Fibroblast of skin of left quadriceps (primary cell): ENCODE data around the gene AGBL4.
"Not testable (repeated sequence)": the region's sequence is repeated elsewhere in the genome, so short reads cannot be mapped to it uniquely, and the experiment has no call there.

Experiments
- DNase-seq, 2 experiments: peaks; one replicate each; pipeline ENCODE4 v3.0.0-alpha.2; 2013; ENCODE audit warnings: low read depth in 2 of 2

Gene AGBL4

GRCh38 chr1:49435291-49435690 lies 588.5 kb downstream of the AGBL4 start:
- DNase-seq = no peak

- DNase-seq = no peak
These were observed 599.0 kb downstream of the AGBL4 start for GRCh38 chr1:49424782-49425181.

GRCh38 chr1:49416758-49417157 lies 607.0 kb downstream of the AGBL4 start:
- DNase-seq = no peak

GRCh38 chr1:49408346-49408745 lies 615.4 kb downstream of the AGBL4 start:
- DNase-seq = no peak

- DNase-seq = no peak
These were observed 626.7 kb downstream of the AGBL4 start for GRCh38 chr1:49397086-49397485.

GRCh38 chr1:49394200-49394599 lies 629.6 kb downstream of the AGBL4 start:
- no peak for DNase-seq

GRCh38 chr1:49389699-49390098 lies 634.1 kb downstream of the AGBL4 start:
- no peak for DNase-seq

- DNase-seq = peak; percentile 6 to 11
These were observed 659.1 kb downstream of the AGBL4 start for GRCh38 chr1:49364676-49365075.

- DNase-seq = no peak
These were observed 660.1 kb downstream of the AGBL4 start for GRCh38 chr1:49363628-49364027.

GRCh38 chr1:49358036-49358435 lies 665.7 kb downstream of the AGBL4 start:
- DNase-seq = no peak

- no peak for DNase-seq
These were observed 667.2 kb downstream of the AGBL4 start for GRCh38 chr1:49356594-49356993.

- peak; percentile 44 to 45 for DNase-seq
These were observed 672.0 kb downstream of the AGBL4 start for GRCh38 chr1:49351768-49352167.

GRCh38 chr1:49346767-49347349 lies 676.9 kb downstream of the AGBL4 start:
- DNase-seq = no peak

GRCh38 chr1:49340576-49340975 lies 683.2 kb downstream of the AGBL4 start:
- no peak for DNase-seq

- no peak for DNase-seq
These were observed 684.7 kb downstream of the AGBL4 start for GRCh38 chr1:49339043-49339442.

GRCh38 chr1:49337251-49337650 lies 686.5 kb downstream of the AGBL4 start:
- no peak for DNase-seq

- DNase-seq = peak; percentile 19 to 29
These were observed 689.8 kb downstream of the AGBL4 start for GRCh38 chr1:49333906-49334305.

GRCh38 chr1:49331066-49331852 lies 692.5 kb downstream of the AGBL4 start:
- DNase-seq = no peak

- DNase-seq = no peak
These were observed 699.7 kb downstream of the AGBL4 start for GRCh38 chr1:49323925-49324540.

GRCh38 chr1:49320493-49320892 lies 703.3 kb downstream of the AGBL4 start:
- DNase-seq = not testable (repeated sequence)

GRCh38 chr1:49319426-49319963 lies 704.3 kb downstream of the AGBL4 start:
- no peak for DNase-seq

- no peak for DNase-seq
These were observed 705.5 kb downstream of the AGBL4 start for GRCh38 chr1:49318218-49318617.

- no peak for DNase-seq
These were observed 716.3 kb downstream of the AGBL4 start for GRCh38 chr1:49307457-49307856.
